GM12878 (cell line): ENCODE results near the gene SEPTIN7. TPM values are rescaled to one million over a fixed set of nuclear protein-coding genes. Genes with fewer than 3 reads are reported as not detected.

Experiments used
- ATAC-seq: fragments of 200-7000 bp; cut with Tn5 transposase; 3 replicates; pipeline ENCODE4 v1.9.1; 2020; ENCODE audit warnings: mild to moderate bottlenecking, moderate library complexity
- BruUV-seq: library from RNA; stranded (reverse); fragments of 400-500 nt; replicated peaks from 2 replicates; lab custom pipeline; 2021; lab: Mats Ljungman, UMichigan
- CTCF ChIA-PET: fragments of 300-600 bp; sonication (Branson Sonifier 250); formaldehyde crosslinking; extraction: SDS; loops from one replicate; lab custom pipeline; 2021; ENCODE audit warnings: inconsistent platforms; lab: Yijun Ruan, JAX
- POLR2A ChIA-PET: fragments of 350-600 bp; formaldehyde crosslinking; extraction: SDS; loops from one replicate; lab custom pipeline; 2021; ENCODE audit warnings: inconsistent platforms; lab: Charles Lee
- RAD21 ChIA-PET: fragments of 300-600 bp; sonication (Branson Sonifier 250); formaldehyde crosslinking; loops from one replicate; lab custom pipeline; 2023; ENCODE audit warnings: antibody characterized with exemption; ENCODE audit not compliant: unreplicated experiment; lab: Charles Lee
- SMC1A ChIA-PET: fragments of 300-600 bp; sonication (Branson Sonifier 250); formaldehyde crosslinking; loops from one replicate; lab custom pipeline; 2023; ENCODE audit not compliant: unreplicated experiment, uncharacterized antibody; lab: Charles Lee
- DNase-seq: peaks from one replicate; pipeline ENCODE4 v3.0.0-alpha.2; 2011; ENCODE audit warnings: low read depth, low spot score
- FAIRE-seq: peaks from 3 replicates; lab custom pipeline; 2011; peaks lifted over from hg19 to GRCh38; lab: Jason Lieb, UNC
- H2AFZ ChIP-seq: 2 replicates; pipeline ENCODE4 v1.6.0; 2011; ENCODE audit warnings: low read depth, low read length, control low read depth; ENCODE audit not compliant: control insufficient read depth
- H3K27ac ChIP-seq: 2 replicates; pipeline ENCODE4 v1.5.1; 2011; ENCODE audit warnings: control low read depth; ENCODE audit not compliant: control insufficient read depth, insufficient read depth
- H3K27me3 ChIP-seq, 2 experiments: replicated peaks in 1 of 2; 2 replicates each; pipeline versions ENCODE4 v1.6.0 to v1.6.1; 2011; ENCODE audit warnings: low read length in 1 of 2; ENCODE audit not compliant: control insufficient read depth in 2 of 2, insufficient read depth in 2 of 2
- H3K36me3 ChIP-seq, 2 experiments: 2 replicates each; pipeline ENCODE4 v1.5.1; 2011; ENCODE audit warnings: low read length in 1 of 2; ENCODE audit not compliant: control insufficient read depth in 2 of 2, insufficient read depth in 2 of 2
- H3K4me1 ChIP-seq: 2 replicates; pipeline ENCODE4 v1.6.1; 2011; ENCODE audit warnings: mild to moderate bottlenecking, low read length, moderate library complexity, mixed read lengths; ENCODE audit not compliant: control insufficient read depth, insufficient read depth
- H3K4me2 ChIP-seq: 2 replicates; pipeline ENCODE4 v1.6.0; 2011; ENCODE audit warnings: control low read depth; ENCODE audit not compliant: control insufficient read depth, insufficient read depth
- H3K4me3 ChIP-seq: fragments of 200-600 bp; sonication (generic); 2 replicates; pipeline ENCODE4 v1.5.1; 2016
- H3K79me2 ChIP-seq: 2 replicates; pipeline ENCODE4 v1.6.0; 2011; ENCODE audit warnings: low read length; ENCODE audit not compliant: control insufficient read depth, insufficient read depth
- H3K9ac ChIP-seq: 2 replicates; pipeline ENCODE4 v1.8.0; 2011; ENCODE audit warnings: low read length, control low read depth, mixed read lengths; ENCODE audit not compliant: control insufficient read depth, insufficient read depth
- H3K9me3 ChIP-seq: replicated peaks from 3 replicates; pipeline ENCODE4 v1.5.1; 2011; ENCODE audit warnings: mild to moderate bottlenecking, low read length; ENCODE audit not compliant: control insufficient read depth, insufficient read depth
- H4K20me1 ChIP-seq: 2 replicates; pipeline ENCODE4 v1.6.0; 2011; ENCODE audit not compliant: control insufficient read depth, insufficient read depth
- CBFB ChIP-seq: IDR thresholded peaks from 2 replicates; pipeline ENCODE4 v1.6.1; 2016; ENCODE audit warnings: antibody characterized with exemption, low read depth
- CBX3 ChIP-seq: fragments of 200-600 bp; sonication (generic); IDR thresholded peaks from 2 replicates; pipeline ENCODE4 v1.6.1; 2016; ENCODE audit warnings: low read depth, borderline replicate concordance
- E4F1 ChIP-seq: fragments of 450-650 bp; IDR thresholded peaks from 2 replicates; pipeline ENCODE4 v1.6.1; 2018; ENCODE audit warnings: borderline replicate concordance, mild to moderate bottlenecking; ENCODE audit not compliant: partially characterized antibody
- EED ChIP-seq: sonication (generic); IDR thresholded peaks from 2 replicates; pipeline ENCODE4 v1.6.1; 2016; ENCODE audit warnings: antibody characterized with exemption, low read depth
- IKZF2 ChIP-seq, 2 experiments: fragments of 450-650 bp; IDR thresholded peaks; 2 replicates each; pipeline ENCODE4 v1.6.1; 2017; ENCODE audit warnings: mild to moderate bottlenecking in 2 of 2, moderate library complexity in 2 of 2
- IRF5 ChIP-seq: fragments of 450-650 bp; IDR thresholded peaks from 2 replicates; pipeline ENCODE4 v1.6.1; 2017; ENCODE audit warnings: borderline replicate concordance
- KDM1A ChIP-seq: fragments of 200-600 bp; sonication (generic); IDR thresholded peaks from 2 replicates; pipeline ENCODE4 v1.6.1; 2016; ENCODE audit warnings: borderline replicate concordance
- RCOR1 ChIP-seq: conservative IDR thresholded peaks from 2 replicates; pipeline ENCODE4 v1.6.1; 2012; ENCODE audit warnings: low read depth, low read length, improper control_type of control experiment
- RELA ChIP-seq: fragments of 450-650 bp; IDR thresholded peaks from 2 replicates; pipeline ENCODE4 v1.8.0; 2014; ENCODE audit warnings: borderline replicate concordance; ENCODE audit not compliant: partially characterized antibody
- SMC3 ChIP-seq: IDR thresholded peaks from 2 replicates; pipeline ENCODE4 v1.6.1; 2011; ENCODE audit warnings: low read length, improper control_type of control experiment, borderline replicate concordance
- STAT1 ChIP-seq: fragments of 450-650 bp; conservative IDR thresholded peaks from 2 replicates; pipeline ENCODE4 v1.6.1; 2014; ENCODE audit warnings: antibody characterized with exemption, mild to moderate bottlenecking
- STAT3 ChIP-seq: IDR thresholded peaks from 2 replicates; pipeline ENCODE4 v1.6.1; 2011; ENCODE audit warnings: low read depth, low read length, improper control_type of control experiment
- TARDBP ChIP-seq: IDR thresholded peaks from 2 replicates; pipeline ENCODE4 v1.6.1; 2016; ENCODE audit warnings: borderline replicate concordance
- TBL1XR1 ChIP-seq: IDR thresholded peaks from 2 replicates; pipeline ENCODE4 v1.6.1; 2012; ENCODE audit warnings: low read depth, low read length, improper control_type of control experiment
- YBX1 ChIP-seq: fragments of 450-650 bp; IDR thresholded peaks from 2 replicates; pipeline ENCODE4 v1.6.1; 2016; ENCODE audit warnings: antibody characterized with exemption
- ZBTB33 ChIP-seq: fragments of 450-650 bp; IDR thresholded peaks from 2 replicates; pipeline ENCODE4 v1.6.1; 2017; ENCODE audit warnings: mild to moderate bottlenecking
- in situ Hi-C: fragments of 300-500 bp; cut with MboI; formaldehyde crosslinking; loops from 9 replicates; pipeline ENCODE4 v1.14.3; 2018; ENCODE audit warnings: mixed read lengths
- intact Hi-C: fragments of 100-400 bp; cut with micrococcal nuclease; formaldehyde crosslinking; loops from one replicate; pipeline ENCODE4 v1.14.2; 2022; ENCODE audit not compliant: unreplicated experiment
- polyA plus RNA-seq, 11 experiments: library from polyadenylated mRNA; depleted of rRNA in 4 of 11; unstranded in 6 of 11; stranded (reverse) in 5 of 11; fragments of >200 nt; fragmentation: Nextera tagmentation in 4 of 11; fragmentation: Illumina TruSeq in 1 of 11; extraction: Ambion mirVana in 4 of 11; extraction: Trizol in 1 of 11; gene quantifications; 1 replicate in 1 of 11; 2 replicates in 10 of 11; pipeline versions ENCODE4 v1.2.1 to v1.2.3, GENCODE V29; 2011 to 2016; ENCODE audit warnings: inconsistent platforms in 2 of 11, missing spikeins in 2 of 11, low read depth in 1 of 11
- total RNA-seq, 4 experiments: library from RNA; depleted of rRNA in 3 of 4; stranded (reverse); fragments of >200 nt in 3 of 4; fragmentation: Illumina TruSeq in 1 of 4; extraction: Trizol in 1 of 4; gene quantifications; 2 replicates each; pipeline versions ENCODE4 v1.2.1 to v1.2.3, GENCODE V29; 2013 to 2021

Gene SEPTIN7
- total and polyA plus RNA-seq, 10 of the 15 experiments (the other 5 are each of a cell fraction or from before 2014, with no cell fraction given): 176 to 787 (median 437) TPM

- TF ChIP-seq IKZF2 (IDR thresholded peaks at IDR 0.05) (no peak), RELA (no peak), ZBTB33 (no peak), STAT1 (no peak), CBFB (no peak), CBX3 (no peak), TARDBP (no peak), IRF5 (no peak)
Observed at GRCh38 chr7:35776686-35777085, 24.2 kb upstream of the SEPTIN7 start (continued).

- ChIA-PET CTCF (interaction anchor here (1.1 to 1.9 kb wide), 3 partner anchors 14 to 455 kb away, joined by 3 to 4 read pairs (median 3); no protein-coding TSS in a partner anchor), POLR2A (interaction anchor here (1.3 kb wide), 1 partner anchor 23 kb away, joined by 3 read pairs; no protein-coding TSS in a partner anchor), SMC1A (interaction anchor here (0.8 to 1.8 kb wide), 2 partner anchors 23 to 130 kb away, joined by 4 read pairs; no protein-coding TSS in a partner anchor), RAD21 (no interaction called here)
- H3K36me3 ChIP-seq: no peaks in the 10 kb centered on the region
- no peak overlapping the region for H2AFZ ChIP-seq
- H3K27ac ChIP-seq: no peak overlapping the region
- DNase-seq (no peak), ATAC-seq (no peak), FAIRE-seq (no peak)
- no peak overlapping the region for H3K4me2 ChIP-seq
- no peaks in the 10 kb centered on the region for H3K4me1 ChIP-seq
- no peak overlapping the region for H3K9ac ChIP-seq
- no peaks in the 10 kb centered on the region for H3K79me2 ChIP-seq
- H4K20me1 ChIP-seq: no peaks in the 10 kb centered on the region
- H3K4me3 ChIP-seq: no peak overlapping the region
- BruUV-seq: no TSS peak
- intact Hi-C loops (no loop called here), in situ Hi-C loops (no loop called here)
- no peaks in the 10 kb centered on the region for H3K27me3 ChIP-seq
- no peaks in the 10 kb centered on the region for H3K9me3 ChIP-seq
- no peak for TF ChIP-seq ZBTB33
- no peak for TF ChIP-seq KDM1A
- TF ChIP-seq TBL1XR1: no peak
- TF ChIP-seq EED: no peak
- TF ChIP-seq YBX1: no peak
- TF ChIP-seq SMC3: no peak
- TF ChIP-seq RCOR1: no peak
- TF ChIP-seq E4F1: no peak
- TF ChIP-seq STAT3: no peak
Observed at GRCh38 chr7:35777121-35777520, 23.7 kb upstream of the SEPTIN7 start.
